HS-5 (cell line): ENCODE measurements around the gene DCLK1.
"Not testable (repeated sequence)": the region's sequence is repeated elsewhere in the genome, so short reads cannot be mapped to it uniquely, and the experiment has no call there.

Source experiments
- DNase-seq: peaks from one replicate; pipeline ENCODE4 v3.0.0-alpha.2; 2012; ENCODE audit warnings: low read depth

DCLK1 gene

DNA sequence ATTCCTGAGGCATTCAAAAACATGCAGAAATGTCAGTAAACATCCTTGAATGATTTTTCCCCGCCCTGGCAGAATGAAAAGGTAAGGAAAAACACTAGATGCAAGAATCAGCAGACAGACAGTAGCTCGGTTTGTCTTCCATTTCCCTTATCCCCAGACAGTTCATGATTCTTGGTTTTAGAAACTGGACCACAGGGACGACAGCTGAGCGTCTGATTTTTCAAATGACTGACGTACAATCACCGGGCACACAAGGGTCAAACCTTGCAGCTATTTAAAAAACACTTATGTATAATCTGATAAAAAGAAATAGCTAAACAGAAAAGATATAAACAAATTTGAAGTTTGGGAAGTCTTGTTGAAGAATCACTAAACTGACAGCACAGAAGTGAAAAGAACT is 47.1 kb downstream of the DCLK1 start:
- no peak for DNase-seq

DNA sequence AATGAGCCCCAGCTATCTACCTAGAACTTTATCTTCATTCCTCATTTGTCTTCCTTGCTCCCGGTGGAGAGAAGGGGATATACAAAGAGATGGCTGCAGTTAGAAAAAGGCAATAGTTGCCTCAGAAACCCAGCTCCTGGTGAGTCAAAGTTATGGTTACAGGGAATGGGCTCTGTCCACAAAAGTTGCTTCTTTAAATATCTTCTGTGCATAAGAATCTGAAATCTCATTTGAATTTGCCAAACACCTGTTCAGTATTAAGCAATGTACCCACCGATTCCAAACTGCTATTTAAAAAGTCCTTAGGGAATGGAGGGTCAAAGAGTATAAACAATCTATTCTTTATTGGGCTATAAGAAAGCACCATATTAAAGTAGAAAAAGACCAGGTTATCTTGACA is 48.4 kb downstream of the DCLK1 start:
- no peak for DNase-seq

DNA sequence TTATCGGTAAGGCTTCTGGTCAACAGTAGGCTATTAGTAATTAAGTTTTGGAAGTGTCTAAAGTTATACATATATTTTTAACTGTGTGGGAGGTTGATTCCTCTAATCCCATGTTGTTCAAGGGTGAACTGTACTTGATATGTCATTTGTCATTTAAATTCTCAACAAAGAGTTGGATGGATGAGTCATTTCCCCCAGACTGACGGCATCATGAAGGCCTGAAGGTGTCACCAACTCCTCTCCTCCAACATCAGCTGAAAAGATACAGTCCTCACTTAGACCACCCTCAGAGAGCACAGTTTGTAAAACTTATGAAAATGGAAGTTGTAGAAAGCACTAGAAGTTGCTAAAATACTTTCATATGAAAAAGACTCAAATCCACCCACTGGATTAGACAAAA is 48.8 kb downstream of the DCLK1 start:
- no peak for DNase-seq

DNA sequence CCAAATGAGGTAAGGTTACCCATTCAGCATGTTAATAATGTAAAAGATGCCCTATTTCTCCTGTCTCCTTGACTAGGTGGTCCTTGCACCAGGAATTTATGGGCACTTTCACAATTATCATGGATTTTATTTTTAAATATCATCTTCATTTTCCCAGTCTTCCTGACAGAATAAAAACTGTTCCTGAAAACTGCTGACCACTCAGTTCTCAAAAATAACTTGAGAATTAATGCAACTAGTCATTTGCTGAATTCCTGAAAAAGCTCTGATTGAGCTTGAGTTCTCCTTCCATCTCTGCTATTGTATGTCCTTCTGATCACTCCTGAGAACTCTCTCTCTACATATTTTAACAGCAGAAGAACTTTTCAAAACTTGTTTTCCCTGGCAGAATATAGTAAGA is 55.0 kb downstream of the DCLK1 start:
- no peak for DNase-seq

DNA sequence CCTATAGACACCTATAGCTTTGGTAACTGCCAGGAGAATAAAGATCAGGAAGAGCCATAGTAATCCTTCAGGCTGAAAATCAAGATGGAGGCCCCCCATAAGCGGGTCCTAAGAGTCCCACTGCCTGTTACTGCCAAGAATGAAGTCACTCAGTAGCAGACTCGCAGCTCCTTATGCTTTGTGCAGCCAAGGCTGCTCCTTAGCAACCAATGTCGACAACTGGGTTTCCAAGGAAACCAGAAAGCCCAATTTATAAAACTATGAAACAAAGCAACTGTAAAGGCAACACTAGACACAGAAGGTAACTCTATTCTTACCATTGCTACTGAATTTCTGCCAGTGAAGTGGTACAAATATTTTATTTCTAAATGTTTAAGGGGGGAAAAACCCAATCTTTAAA is 56.5 kb downstream of the DCLK1 start:
- no peak for DNase-seq

DNA sequence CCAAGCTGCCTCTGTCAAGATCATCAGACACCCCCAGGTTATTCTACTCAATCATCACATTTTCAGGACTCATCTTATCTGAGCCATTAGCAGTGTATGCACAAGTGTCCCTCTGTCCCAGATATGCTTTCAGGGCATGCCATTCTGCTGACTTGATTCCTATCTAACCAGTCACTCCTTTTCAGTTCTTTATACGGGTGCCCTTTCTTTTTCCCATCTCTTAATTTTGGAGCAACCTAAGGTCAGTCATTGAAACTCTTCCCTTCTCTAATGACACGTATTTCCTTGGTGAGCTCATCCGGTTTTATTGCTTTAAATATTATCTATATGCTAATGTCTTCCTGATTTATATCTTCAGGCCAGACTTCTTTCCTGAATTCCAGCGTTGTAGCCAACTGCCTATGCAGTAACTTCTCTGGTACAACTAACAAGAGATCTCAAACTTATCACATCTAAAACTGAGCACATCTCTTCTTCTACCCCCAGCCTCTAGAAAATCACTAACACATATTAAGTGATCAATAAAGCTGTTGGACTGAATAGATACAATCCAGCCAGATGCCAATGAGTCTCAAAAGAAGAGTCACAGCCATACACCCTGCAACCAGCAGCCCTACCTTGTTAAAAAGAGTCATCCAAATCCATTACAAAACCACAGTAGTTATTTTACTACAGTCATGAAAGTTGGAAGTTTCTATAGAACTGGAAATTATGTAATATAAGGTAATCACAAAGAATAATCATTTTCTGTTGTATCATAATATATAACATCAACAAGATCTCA is 58.8 kb downstream of the DCLK1 start:
- no peak for DNase-seq

DNA sequence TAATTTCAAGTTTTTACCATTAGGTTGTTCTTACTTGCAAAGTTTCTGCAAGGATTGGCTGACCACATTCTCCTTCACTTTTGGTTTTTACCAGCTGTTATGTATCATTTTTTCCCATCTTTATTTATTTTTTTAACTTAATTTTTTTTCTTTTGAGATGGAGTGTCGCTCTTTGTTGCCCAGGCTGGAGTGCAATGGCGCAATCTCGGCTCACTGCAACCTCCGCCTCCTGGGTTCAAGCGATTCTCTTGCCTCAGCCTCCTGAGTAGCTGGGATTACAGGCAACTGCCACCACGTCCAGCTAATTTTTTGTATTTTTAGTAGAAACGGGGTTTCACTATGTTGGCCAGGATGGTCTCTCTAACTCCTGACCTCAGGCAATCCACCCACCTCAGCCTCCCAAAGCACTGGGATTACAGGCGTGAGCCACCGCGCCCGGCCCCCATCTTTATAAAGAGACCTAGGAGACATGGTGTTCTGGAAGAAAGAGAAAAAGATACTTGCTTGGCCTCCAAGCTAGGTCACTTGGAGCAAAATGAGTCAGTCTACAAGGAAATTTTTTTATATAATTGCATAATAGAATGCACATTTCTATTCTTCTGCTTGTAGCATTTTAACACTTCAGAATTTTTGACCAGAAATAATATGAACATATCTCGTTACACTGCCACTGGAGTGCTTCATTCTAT is 60.5 kb downstream of the DCLK1 start:
- not testable (repeated sequence) for DNase-seq

DNA sequence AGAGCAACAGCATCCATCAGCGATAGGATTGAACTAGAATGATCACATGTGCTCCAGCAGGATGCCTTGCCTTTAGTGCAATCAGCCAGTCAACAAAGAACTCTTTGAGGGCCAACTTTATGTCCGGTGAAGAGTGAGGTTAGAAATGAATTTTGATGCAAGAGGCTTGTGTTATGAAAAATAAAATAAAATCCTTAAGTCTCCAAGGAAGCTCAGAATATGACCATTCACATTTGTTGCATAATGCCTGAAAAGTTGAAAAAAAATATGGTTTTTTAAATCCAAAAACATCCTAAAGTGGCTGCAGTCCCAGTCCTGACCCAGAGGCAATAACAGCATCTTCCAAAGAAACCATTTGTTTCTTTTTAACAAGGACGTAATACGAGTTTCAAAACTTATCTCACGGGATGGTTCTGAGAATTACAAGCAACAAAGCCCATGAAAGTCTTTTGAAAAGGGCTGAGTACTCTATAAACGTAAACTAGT is 61.3 kb downstream of the DCLK1 start:
- DNase-seq, result no peak

DNA sequence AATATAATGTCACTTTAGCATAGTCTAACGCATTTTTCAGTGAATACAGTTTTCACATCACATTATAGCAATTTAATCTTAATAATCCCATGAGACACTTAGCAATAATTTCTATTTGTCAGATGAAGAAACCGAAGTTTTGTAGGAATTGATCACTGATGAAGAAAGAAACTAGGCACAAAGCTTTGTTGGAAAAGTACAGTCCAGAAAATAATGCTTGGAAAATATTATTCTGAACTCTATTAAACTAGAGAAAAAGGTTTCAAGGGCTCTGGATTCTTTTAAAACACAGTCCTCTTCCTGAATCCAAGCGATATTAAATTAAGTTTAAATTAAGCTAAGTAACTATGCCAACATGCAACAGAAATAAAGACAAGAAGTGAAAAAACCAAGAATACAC is 62.2 kb downstream of the DCLK1 start:
- no peak for DNase-seq

DNA sequence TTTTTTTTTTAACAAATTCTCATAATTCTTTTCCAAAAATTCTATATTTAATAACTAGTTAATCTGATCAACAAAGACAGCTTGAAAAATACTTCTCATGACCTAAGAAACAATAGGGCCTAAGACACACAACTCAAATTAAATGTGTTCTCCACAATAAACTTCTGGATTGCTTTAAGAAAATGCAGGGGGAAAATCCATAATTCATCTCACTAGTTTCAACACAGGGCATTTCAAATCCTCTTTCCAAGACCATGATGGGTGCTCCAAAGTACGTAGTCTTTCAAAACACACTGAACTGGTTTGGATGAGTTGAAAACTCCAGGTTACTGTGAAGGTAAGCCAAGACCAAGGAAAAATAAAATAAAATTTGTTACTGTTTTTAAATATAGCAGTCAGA is 62.6 kb downstream of the DCLK1 start:
- no peak for DNase-seq

DNA sequence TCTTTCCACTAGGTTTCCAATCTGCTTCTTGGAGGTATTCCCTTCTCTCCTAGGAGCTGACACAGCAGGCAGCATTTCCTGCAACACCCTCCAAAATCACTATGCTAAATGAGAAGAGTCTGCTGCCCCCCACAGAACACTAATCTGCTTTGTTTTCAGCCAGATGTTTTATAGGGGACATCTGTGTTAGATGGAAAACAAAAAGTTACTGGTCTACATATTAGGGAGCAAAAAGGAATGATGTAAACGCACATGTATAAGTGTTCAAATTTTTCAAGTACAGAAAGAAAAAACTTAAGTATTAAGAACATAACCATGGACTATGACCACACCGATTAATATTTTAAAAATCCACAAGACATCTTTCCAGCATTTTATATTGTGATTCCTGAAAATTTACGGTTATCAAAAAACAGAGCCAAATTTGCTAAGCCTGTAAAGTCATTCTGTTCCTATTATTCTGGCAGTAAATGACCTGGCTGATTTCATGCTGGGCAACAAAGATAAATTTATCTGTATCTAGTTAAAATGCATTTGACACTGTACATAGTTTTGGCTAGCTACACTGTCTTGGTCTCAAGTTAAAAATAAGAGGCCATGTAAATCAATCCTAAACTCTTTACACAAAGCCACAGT is 63.3 kb downstream of the DCLK1 start:
- no peak for DNase-seq

DNA sequence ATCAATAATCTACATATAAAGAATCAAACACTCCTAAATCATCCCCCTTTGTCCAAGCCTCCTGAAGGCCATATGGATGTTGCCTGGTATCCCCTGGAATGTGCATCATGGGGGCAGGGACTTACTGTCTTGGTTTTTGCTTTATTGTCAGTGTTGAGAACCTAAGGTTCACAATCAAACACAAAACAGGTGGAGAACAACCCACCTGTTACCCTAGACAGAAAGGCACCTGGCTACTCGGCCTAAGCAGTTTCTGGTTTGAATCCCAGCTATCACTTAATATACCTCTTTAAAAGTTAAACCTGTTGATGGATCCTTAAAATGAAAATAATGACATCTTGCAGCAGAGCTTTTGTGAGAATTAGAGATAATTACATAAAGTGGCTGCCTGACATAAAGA is 68.9 kb downstream of the DCLK1 start:
- no peak for DNase-seq

DNA sequence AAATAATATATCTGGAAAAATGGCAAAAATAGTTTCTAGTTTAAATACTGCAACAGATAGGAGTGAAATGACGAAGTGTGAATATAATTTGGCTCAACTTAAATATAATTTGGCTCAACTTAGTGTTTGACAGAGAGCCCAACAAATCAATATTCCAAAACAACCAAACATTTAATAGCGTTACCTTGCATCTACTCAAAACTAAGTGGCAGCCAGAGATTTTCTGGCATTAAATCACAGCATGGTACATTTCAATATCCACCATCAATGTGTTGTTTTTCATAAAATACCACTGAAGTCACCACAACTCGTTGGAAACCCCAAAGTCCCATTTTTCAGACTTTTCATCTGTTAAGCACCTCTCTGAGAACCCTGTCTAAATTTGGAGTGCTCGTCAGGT is 69.6 kb downstream of the DCLK1 start:
- DNase-seq, result no peak

DNA sequence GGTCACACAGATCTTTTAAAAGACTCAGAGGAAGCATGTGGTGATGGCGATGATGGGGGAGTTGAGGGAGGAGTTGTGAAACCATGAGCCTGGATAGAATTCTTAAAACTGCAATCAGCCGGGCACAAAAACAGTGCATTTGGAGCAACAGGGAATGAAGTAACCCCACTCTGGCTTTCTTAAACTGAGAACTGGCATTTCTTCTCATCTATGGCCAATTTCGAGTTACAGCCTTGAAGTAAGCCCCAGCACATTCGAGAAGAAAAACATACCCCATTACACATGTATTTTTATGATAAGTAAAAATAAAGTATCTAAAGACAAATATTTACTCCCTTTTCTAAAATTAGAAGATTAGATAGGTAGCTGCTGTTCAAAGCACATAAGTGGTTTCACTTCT is 70.1 kb downstream of the DCLK1 start:
- DNase-seq, result no peak

DNA sequence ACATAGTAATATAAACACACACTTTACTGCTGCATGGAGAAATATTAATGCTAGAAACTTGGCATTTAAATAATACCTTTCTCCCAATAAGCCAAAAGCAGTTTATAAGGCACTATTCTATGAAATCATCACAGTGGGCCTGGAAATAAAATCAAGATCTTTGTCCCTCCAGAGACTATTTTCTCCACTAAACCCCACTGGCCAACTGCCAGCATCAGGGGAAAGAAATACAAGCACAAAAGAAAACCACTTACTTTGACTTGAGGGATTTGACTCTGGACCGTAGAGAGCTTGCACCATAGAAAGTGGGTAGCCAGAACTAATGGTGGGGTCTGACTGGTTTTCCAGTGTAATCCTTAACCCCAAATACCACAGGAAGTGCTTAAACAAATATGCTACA is 71.9 kb downstream of the DCLK1 start:
- no peak for DNase-seq

DNA sequence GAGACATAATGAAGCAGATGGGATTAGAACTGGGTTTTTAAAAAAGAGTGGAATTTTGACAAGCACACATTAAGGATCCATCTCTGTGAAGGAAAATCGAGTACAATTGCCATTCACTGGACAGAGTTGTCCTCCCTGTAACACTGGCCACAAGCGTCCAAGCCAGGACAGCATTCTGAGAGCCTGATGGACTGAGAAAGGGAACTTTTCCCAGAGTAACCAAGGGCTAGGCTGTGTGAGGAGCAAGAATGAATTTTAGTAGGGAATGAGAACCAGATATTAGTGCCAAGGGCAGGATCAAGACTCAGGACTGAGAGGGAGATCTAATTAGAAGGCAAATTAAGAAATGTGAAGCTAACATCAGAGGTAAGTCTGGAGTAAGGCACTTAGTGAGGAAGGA is 73.1 kb downstream of the DCLK1 start:
- no peak for DNase-seq

DNA sequence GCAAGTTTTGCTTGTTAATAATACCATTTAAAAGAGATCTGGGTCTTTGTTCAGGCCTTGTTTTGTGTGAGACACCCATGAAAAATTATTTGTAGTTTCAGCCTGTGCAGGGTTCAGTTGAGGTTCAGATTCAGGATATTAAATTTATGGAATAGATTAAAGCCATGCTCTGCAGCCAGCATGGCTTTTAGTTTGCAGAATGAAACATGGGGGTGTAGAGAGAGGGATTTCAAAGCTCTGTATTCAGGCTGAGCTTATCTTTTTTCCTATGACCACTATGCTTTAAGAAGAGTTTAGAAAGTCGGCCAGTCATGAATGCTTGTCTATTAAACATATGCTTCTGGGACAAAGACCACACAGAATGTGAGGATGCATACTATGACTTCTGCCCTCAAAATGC is 73.6 kb downstream of the DCLK1 start:
- DNase-seq, result no peak

DNA sequence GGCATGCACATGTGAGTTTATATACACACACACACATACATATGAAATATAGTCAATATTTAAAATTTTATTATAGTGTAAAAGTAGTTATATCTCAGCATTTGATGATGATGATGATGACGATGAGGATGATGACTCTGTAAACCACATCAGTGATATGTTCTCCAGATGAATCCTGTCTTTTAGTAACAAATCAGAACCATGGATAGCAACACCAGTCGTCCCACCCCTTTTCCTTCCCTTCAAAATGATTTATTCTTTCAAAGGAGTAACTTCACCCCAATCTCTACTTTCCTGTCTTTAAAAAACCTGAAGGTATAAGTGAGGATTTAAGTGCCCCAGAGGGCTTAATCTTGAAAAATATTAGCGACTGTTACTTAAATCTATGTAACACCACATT is 74.1 kb downstream of the DCLK1 start:
- DNase-seq, result no peak

DNA sequence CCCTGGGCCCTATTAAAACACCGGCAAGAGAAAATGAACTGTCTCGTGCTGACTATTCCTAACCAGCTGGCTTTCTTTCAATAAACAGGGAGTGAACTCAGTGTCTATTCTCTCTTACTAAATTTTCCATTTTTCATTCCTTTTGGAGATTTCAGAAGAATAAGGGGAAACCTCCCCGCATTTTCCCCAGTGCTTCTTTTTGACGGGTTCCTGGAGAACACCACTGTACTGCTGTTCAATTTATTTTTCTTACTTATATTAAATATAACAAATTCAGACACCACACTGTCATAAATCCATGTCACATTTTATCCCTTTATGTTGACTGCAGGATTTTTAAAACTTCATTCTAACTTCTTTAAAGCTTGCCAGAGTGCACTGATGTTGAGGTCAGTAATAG is 75.8 kb downstream of the DCLK1 start:
- DNase-seq, result no peak

DNA sequence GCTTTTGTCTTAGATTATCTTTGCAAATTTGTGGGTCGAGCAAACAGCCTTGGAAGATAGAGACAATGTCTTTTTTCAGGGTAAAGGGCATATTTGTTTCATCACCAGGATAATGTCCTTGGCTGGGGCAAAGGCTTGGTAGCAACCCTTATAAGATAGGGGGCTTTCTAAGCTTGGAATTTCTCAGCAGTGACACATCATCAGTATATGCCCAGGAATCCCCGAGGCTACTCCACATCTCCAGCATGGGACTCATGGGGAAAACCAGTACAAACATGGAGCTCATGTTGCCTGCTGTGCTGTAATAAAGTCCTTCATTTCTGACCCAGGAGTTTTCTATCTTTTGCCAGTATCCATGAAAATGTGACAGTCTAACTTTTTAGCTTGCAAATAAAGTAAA is 77.1 kb downstream of the DCLK1 start:
- no peak for DNase-seq

DNA sequence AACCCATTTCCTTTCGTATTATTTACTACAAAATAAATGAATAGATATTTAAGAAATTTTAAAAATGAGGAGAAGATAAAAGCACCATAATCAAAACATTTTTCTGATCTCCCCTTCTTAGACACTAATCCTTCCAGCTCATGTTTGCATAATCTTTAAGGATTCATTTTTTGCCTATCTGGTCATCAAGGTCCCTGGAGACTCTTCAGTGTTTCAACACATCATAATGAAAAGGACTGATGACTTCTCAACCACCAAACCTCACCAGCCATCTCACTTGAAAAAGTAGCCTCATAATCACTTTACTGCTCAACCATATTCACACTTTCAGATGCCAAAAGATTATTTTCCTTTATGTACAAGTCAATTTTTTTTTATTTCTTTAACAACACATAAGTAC is 80.1 kb downstream of the DCLK1 start:
- no peak for DNase-seq

DNA sequence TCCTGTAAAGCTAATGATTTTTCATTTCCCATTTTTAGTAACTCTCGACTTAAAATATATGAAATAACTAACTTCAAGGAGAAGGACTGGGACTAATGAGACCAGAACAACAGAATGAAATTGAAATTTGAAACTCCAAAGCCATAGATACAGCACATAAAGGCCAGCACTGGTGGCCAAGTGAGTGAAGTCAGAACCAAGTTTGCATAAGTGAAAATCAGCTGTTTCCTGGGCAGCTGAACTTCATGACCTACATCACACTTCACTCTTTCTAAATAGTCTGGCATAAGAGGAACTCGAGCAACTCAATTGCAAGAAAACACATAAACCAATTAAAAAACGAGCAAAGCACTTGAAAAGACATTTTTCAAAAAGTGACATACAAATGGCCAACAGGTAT is 84.5 kb downstream of the DCLK1 start:
- DNase-seq, result no peak

DNA sequence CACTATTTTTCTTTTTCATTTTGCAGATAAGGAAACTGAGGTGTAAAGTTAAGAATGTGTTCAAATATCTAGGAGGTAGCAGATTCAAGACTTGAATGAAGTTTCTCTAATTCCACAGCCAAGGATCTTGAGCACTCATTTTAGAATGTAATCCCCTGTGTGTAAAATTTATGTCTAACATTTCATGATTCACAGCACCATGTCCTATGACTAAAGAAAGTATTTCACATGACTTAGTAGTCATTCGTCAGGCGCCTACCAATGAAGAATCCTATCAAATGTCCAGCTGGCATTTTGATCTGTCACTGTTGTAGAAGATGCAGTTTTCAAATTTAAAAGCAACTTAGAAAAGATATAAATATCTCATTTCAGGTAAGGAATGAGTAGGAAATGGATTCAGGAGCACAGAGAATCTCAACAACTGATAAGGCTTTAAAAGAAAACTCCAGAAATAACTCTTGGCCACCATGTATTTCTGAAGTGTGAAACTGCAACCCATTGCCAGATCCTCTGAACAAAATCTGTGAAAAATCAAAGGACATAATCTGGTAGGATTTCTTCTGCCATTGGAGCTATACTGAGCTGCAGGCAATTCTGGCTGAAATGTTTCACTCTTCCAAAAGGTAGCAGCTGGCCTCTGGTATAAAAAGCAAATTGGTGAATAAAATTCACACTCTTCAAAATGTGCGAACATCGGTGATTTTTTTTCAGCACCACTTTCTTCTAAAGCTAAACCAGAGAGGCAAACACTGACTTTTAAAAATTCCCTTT is 92.2 kb downstream of the DCLK1 start:
- DNase-seq, result no peak
